ENCODE data around the gene WAPL. TPM values are rescaled to one million over a fixed set of nuclear protein-coding genes. Genes with fewer than 3 reads are reported as not detected.
"Not testable (repeated sequence)": the region's sequence is repeated elsewhere in the genome, so short reads cannot be mapped to it uniquely, and the experiment has no call there.

Gene WAPL
- total RNA-seq, 2 donors from 2014 or later, result 42.9 to 43.0 TPM

DNA sequence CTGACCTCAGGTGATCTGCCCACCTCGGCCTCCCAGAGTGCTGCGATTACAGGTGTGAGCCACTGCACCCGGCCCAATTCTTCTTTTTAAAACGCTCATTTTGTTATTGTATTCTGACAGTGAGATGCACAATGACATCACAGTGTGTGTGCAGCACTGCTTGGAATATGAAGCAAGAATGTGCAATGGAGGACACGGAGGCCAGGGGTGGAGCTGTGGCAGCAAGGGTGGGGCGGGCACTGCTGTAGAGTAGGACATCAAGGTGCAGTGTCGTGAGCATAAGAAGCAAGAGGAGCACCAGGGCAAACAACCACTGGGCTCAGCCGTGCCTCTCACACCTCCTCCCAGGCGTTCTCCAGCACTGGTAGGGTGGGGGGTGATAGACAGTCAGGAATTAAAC lies 128.2 kb downstream of the WAPL start:
- no peaks in the 10 kb centered on the region for H3K9me3 ChIP-seq (ENCODE audit: control insufficient read depth, low read length, poor library complexity, severe bottlenecking)
- DNase-seq, result no peak
- Mint-ChIP-seq H3K4me3 (no peak overlapping the region), H3K4me1 (peaks cover 4% of the 10 kb centered on the region), H3K27ac (no peak overlapping the region), H3K36me3 (ENCODE audit: low read depth) (peaks cover 3% of the 10 kb centered on the region), H3K27me3 (peaks cover 27% of the 10 kb centered on the region)
- ATAC-seq, result no peak

DNA sequence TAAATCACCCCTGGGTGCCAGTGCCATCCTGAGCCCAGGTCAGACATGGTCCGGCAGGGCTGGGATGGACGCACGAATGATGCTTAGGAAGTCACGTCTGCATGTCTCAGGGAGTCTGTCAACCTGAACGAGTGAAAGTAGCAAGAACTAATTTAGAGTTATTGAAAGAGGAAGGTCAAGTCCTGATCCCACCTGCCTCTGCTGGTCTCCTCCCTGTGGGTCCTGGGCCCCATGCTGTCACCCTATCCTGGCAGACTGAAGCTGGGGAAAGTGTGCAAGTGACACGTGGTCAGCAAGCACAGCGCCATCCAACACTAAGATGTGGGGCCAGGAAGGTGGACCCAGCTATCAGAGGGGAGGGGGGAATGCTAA lies 128.9 kb downstream of the WAPL start:
- DNase-seq (no peak), ATAC-seq (no peak)
- Mint-ChIP-seq H3K27ac (no peak overlapping the region), H3K4me3 (no peak overlapping the region), H3K36me3 (ENCODE audit: low read depth) (peaks cover 5% of the 10 kb centered on the region), H3K4me1 (peaks cover 8% of the 10 kb centered on the region), H3K27me3 (peaks cover 34% of the 10 kb centered on the region)
- no peaks in the 10 kb centered on the region for H3K9me3 ChIP-seq (ENCODE audit: control insufficient read depth, low read length, poor library complexity, severe bottlenecking)

DNA sequence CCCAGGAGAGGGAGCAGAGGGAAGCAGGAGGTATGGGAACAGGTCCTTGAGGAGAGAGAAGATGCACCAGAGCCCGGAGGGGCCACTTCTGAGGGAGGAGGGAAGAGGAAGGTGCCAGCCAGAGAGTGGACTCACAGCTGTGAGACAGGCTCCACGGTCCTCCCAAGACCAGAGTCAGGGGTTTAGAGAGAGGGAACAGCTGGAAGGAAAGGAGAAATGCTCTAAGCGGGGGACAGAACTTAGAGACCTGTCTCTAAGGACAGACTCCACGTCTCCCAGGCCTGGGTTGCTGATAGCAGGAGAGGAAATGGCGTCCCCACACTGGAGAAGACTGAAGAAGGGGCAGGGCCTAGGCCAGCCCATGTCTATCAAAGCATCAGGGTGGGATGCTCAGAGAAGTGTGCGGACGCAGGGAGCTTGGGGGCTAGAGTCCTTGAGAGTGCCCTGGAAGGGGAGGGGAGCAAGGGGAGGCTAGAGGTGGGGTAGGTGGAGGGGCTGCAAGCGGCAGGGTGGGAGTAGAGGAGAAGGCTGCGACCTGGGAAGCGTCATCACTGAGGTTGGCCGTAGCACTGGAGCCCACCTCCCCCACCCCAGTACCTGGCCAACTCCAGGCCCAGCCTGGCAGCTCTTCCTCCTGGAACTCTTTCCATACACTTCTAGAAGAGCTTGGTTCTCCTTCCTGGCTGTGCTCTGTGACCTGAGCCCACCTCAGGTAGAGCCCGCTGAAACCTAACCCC lies 129.4 kb downstream of the WAPL start:
- no peak for ATAC-seq
- H3K9me3 ChIP-seq (ENCODE audit: control insufficient read depth, low read length, poor library complexity, severe bottlenecking), result no peaks in the 10 kb centered on the region
- DNase-seq, result no peak
- peaks cover 5% of the 10 kb centered on the region for H3K36me3 Mint-ChIP-seq (ENCODE audit: low read depth)
- H3K27ac Mint-ChIP-seq, result no peak overlapping the region
- H3K27me3 Mint-ChIP-seq, result peaks cover 39% of the 10 kb centered on the region
- peaks cover 12% of the 10 kb centered on the region for H3K4me1 Mint-ChIP-seq
- no peak overlapping the region for H3K4me3 Mint-ChIP-seq

DNA sequence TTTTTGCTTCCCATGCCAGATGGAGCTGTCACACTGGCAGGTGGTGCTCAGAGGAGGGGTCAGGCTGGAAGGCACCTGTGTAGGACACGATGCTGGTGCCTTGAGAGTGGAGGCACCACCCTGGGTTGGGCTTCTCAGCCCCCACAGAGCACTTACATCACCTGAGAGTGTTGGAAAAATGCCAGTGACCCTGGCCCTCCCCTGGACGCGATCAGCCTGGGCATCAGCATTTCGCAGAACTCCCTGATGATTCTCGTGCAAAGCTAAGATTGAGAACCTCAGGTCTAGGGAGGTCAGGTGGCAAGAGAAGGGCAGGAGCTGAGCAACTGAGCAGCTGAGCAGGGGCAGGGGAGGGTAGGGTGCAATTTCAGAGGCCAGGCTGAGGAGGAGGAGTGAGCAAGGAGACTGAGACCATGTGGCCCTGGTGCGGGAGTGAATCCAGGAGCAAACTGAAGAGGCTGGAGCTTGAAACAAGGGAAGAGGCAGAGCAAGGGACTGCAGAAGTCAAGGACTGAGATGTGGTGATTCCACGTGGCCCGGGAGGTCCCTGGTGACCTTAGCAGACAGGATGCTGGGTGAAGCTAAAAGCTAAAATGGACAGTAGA lies 130.3 kb downstream of the WAPL start:
- no peak for ATAC-seq
- Mint-ChIP-seq H3K27me3 (peaks cover 40% of the 10 kb centered on the region), H3K4me3 (no peak overlapping the region), H3K27ac (no peak overlapping the region), H3K36me3 (ENCODE audit: low read depth) (peaks cover 5% of the 10 kb centered on the region), H3K4me1 (peaks cover 12% of the 10 kb centered on the region)
- no peaks in the 10 kb centered on the region for H3K9me3 ChIP-seq (ENCODE audit: control insufficient read depth, low read length, poor library complexity, severe bottlenecking)
- DNase-seq, result no peak

DNA sequence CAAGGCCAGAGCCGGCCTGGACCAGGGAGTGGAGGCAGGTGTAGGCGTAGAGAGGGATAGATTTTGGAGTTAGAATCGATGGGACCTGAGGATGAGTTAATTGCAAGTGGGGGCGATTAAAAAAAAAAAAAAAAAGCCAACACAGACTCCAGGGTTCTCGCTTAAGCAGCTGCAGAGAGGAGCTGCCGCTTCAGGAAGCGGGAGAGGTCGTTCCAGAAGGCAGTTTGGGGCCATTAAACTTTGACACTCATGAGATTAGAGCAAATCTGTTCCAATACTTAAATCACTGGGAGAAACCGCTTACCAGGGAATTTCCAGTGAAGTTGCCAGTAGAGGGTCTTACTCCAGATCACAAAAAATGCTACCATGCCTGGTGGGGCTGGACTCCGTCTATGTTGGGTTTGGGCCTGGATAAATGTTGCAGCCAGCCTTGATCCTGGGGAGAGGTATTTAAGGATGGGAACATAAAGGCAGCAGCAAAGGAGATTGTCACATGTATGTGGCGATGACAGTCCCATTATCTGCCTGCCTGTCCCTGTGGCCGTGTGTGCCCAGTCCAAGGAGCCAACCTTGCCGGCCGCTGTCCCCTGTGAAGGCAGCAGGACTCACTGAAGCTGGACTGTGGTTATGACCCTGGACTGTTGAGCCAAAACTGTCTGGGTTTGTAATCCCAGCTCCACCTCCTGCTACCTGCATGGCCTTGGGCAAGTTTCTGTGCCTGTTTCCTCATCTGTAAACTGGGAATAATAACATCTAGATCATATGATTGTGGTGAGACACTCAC lies 131.1 kb downstream of the WAPL start:
- Mint-ChIP-seq H3K4me1 (peaks cover 12% of the 10 kb centered on the region), H3K27ac (peak overlapping the region; percentile 61), H3K36me3 (ENCODE audit: low read depth) (peaks cover 5% of the 10 kb centered on the region), H3K27me3 (peaks cover 43% of the 10 kb centered on the region), H3K4me3 (peak overlapping the region; percentile 65)
- no peak for ATAC-seq
- DNase-seq, result no peak
- H3K9me3 ChIP-seq (ENCODE audit: control insufficient read depth, low read length, poor library complexity, severe bottlenecking), result no peaks in the 10 kb centered on the region

DNA sequence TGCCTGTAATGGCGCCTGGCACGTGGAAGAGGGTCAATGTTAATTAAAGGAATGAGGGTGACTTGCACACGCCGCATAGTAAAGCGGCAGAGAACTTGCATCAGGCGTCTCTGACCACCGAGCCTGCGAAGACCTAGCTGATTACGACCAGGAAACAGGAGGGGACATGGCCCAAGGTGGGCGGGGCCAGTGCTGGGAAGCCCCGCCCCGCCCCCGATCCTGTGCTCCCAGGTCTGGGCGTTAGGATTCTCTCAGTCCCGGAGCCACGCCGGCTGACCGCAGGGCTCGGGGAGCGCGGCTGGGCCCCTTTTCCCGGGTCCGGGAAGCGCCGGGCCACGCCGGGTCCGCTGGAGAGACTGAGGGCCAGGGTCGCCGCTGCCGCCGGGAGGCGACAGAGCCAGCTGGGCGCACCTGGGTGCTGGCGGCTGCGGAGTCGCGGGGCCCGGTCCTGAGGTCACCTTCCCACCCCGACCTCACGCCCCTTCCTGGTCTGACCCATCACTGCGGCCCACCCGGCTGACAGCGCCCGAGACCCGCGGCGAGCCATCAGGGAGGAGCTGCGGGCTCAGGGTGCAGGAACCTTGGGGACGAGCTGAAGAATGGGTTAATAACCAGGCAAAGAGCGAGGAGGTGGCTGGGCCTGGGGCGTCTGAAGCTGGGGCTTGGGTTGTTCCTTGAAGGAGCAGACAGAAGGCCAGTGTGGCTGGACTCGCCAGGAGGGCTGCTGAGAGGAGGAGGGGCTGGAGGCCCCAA lies 132.0 kb downstream of the WAPL start:
- no peaks in the 10 kb centered on the region for H3K9me3 ChIP-seq (ENCODE audit: control insufficient read depth, low read length, poor library complexity, severe bottlenecking)
- H3K4me1 Mint-ChIP-seq, result peaks cover 12% of the 10 kb centered on the region
- ATAC-seq (peak; percentile 42), DNase-seq (no peak)
- peak overlapping the region; percentile 61 for H3K27ac Mint-ChIP-seq
- peak overlapping the region; percentile 85 for H3K4me3 Mint-ChIP-seq
- peaks cover 49% of the 10 kb centered on the region for H3K27me3 Mint-ChIP-seq
- H3K36me3 Mint-ChIP-seq (ENCODE audit: low read depth), result peaks cover 5% of the 10 kb centered on the region

DNA sequence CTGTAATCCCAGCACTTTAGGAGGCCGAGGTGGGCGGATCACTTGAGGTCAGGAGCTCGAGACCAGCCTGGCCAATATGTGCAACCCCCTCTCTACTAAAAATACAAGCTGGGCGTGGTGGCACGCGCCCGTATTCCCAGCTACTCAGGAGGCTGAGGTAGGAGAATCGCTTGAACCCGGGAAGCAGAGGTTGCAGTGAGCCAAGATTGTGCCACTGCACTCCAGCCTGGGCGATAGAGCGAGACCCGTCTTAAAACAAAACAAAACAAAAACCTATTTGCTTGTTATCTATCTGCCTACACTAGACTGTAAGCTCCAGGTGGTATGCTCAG lies 132.5 kb downstream of the WAPL start:
- not testable (repeated sequence) for ATAC-seq; H3K27ac Mint-ChIP-seq; H3K36me3 Mint-ChIP-seq (ENCODE audit: low read depth); H3K9me3 ChIP-seq (ENCODE audit: control insufficient read depth, low read length, poor library complexity, severe bottlenecking); DNase-seq
- Mint-ChIP-seq H3K4me1 (peaks cover 12% of the 10 kb centered on the region), H3K4me3 (peak overlapping the region; percentile 85), H3K27me3 (peaks cover 54% of the 10 kb centered on the region)

DNA sequence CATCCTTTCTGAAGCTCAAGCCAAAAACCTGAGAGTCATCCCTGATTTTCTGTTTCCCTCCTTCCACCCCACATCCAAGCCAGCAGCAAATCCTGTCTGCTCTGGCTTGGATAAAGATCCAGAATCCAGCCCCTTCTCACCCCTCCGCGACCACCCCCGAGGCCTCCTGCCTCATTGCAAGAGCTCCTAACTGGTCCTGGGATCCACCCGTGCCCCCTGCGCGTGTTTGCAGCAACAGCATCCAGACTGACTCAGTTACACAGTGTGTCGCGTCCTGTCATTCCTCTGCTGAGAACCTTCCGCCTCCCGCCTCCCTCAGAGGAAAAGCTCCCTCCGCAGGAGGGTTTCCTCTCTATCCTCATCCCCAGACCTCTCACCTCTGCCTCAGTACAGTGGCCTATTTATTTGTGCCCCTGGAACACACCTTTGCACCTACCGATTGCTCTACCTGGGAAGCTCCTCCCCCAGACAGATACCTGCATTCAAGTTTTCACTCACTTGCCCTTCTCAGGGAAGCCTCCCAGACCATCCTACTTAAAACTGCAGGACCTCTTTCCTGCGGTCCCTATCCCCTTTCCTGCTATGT lies 133.4 kb downstream of the WAPL start:
- DNase-seq (no peak), ATAC-seq (no peak)
- no peaks in the 10 kb centered on the region for H3K9me3 ChIP-seq (ENCODE audit: control insufficient read depth, low read length, poor library complexity, severe bottlenecking)
- H3K36me3 Mint-ChIP-seq (ENCODE audit: low read depth), result peaks cover 5% of the 10 kb centered on the region
- peaks cover 12% of the 10 kb centered on the region for H3K4me1 Mint-ChIP-seq
- H3K27me3 Mint-ChIP-seq, result peaks cover 56% of the 10 kb centered on the region
- H3K4me3 Mint-ChIP-seq, result peak overlapping the region; percentile 59
- no peak overlapping the region for H3K27ac Mint-ChIP-seq

DNA sequence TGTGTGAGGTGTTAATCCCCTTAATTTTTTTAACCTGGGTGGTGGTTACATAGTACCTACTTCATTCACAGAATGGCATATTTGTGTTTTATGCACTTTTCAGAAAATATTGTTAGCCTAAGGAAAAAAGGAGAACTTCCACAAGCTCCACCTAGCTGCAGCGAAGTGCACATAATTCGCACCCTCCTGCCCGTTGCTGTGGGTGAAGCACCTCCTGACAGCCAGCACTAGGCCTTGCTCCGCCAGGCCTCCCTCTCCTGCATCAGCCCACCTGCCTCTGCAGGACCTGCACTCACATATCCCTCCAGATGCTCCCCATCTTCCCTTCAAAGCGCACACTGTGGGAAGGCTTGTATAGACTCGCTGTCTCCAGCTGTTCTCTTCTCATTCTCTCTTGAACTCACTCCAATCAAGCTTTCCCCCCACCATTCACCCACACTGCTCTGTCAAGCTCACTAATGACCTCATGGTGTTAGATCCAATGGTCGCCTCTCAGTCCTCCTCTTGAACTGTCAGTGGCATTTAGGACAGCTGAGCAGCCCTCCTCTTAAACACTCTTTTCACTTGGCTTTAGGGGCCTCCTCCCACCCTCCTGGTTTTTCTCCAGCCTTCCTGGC lies 134.3 kb downstream of the WAPL start:
- peaks cover 5% of the 10 kb centered on the region for H3K36me3 Mint-ChIP-seq (ENCODE audit: low read depth)
- peaks cover 54% of the 10 kb centered on the region for H3K27me3 Mint-ChIP-seq
- peaks cover 12% of the 10 kb centered on the region for H3K4me1 Mint-ChIP-seq
- DNase-seq (no peak), ATAC-seq (no peak)
- H3K9me3 ChIP-seq (ENCODE audit: control insufficient read depth, low read length, poor library complexity, severe bottlenecking), result no peaks in the 10 kb centered on the region
- no peak overlapping the region for H3K27ac Mint-ChIP-seq
- peak overlapping the region; percentile 15 for H3K4me3 Mint-ChIP-seq

DNA sequence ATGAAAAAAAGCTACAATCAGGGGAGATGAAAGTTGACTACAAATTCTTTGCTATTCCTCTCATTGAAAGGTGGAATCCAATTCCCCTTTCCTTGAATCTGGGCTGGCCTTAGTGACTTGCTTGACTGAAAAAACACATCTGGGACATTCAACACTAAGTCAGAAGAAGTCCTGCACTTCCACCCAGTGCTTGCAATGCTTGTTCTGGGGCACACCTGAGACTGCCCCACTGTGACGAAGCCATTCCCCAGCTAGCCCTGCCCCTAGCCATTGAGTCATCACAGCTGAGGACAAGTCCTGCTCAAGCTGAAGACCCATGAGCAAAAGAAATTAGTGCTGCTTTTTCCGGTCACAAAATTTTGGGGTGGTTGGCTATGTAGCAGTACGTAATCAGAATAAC lies 135.8 kb downstream of the WAPL start:
- Mint-ChIP-seq H3K27me3 (peaks cover 50% of the 10 kb centered on the region), H3K4me1 (peaks cover 9% of the 10 kb centered on the region), H3K36me3 (ENCODE audit: low read depth) (peaks cover 5% of the 10 kb centered on the region), H3K27ac (no peak overlapping the region), H3K4me3 (no peak overlapping the region)
- no peak for DNase-seq
- ATAC-seq, result no peak
- H3K9me3 ChIP-seq (ENCODE audit: control insufficient read depth, low read length, poor library complexity, severe bottlenecking), result no peaks in the 10 kb centered on the region

All from T-helper 17 cell (primary cell).